ENCODE results near the gene ALPK3. TPM values are rescaled to one million over a fixed set of nuclear protein-coding genes. Genes with fewer than 3 reads are reported as not detected.

ALPK3 gene
- total RNA-seq, 1 experiment from 2014 or later = 2.0 TPM

- POLR2A ChIA-PET = no interaction called here
- no peaks in the 10 kb centered on the region for H3K36me3 ChIP-seq (ENCODE audit: control insufficient read depth in 1 of 2, insufficient read depth in 2 of 2, low read length in 2 of 2)
- H3K4me1 ChIP-seq (ENCODE audit: control insufficient read depth in 1 of 2, insufficient read depth in 2 of 2, low read length in 2 of 2) = peaks cover 0 to 10% of the 10 kb centered on the region in 2 experiments; a peak in 1 of 4 replicates
- ATAC-seq (no peak), DNase-seq (ENCODE audit: low read depth, low spot score) (no peak)
- no peaks in the 10 kb centered on the region for H3K27me3 ChIP-seq (ENCODE audit: insufficient read depth, low read length)
- H2AFZ ChIP-seq (ENCODE audit: low read depth, low read length, poor library complexity, severe bottlenecking) = no peak overlapping the region
- H3K9me2 ChIP-seq (ENCODE audit: insufficient read depth) = no peaks in the 10 kb centered on the region
- TF ChIP-seq, protein P1, sequence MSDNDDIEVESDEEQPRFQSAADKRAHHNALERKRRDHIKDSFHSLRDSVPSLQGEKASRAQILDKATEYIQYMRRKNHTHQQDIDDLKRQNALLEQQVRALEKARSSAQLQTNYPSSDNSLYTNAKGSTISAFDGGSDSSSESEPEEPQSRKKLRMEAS (IDR thresholded peaks at IDR 0.05) = no peak
- TF ChIP-seq CBX3 (IDR thresholded peaks at IDR 0.05; ENCODE audit: low read depth) (no peak), SRF (IDR thresholded peaks at IDR 0.05; ENCODE audit: low read depth) (no peak), CEBPB (IDR thresholded peaks at IDR 0.05; ENCODE audit: low read depth) (no peak), POLR2AphosphoS5 (IDR thresholded peaks at IDR 0.05; ENCODE audit: low read depth, low read length) (no peak), YY1 (IDR thresholded peaks at IDR 0.05; ENCODE audit: extremely low read depth, insufficient replicate concordance, low read depth, low read length) (no peak), SIN3A (IDR thresholded peaks at IDR 0.05; ENCODE audit: low read depth) (no peak), EZH2phosphoT487 (IDR thresholded peaks at IDR 0.05; ENCODE audit: borderline replicate concordance) (no peak), RAD21 (IDR thresholded peaks at IDR 0.05; ENCODE audit: low read depth) (no peak), SP1 (IDR thresholded peaks at IDR 0.05; ENCODE audit: low read depth) (no peak), POLR2A (IDR thresholded peaks at IDR 0.05; ENCODE audit: borderline replicate concordance, extremely low read depth, insufficient read depth, insufficient read length) (no peak), ZFX (IDR thresholded peaks at IDR 0.05) (no peak), EGR1 (IDR thresholded peaks at IDR 0.05; ENCODE audit: low read depth) (no peak)
- TF ChIP-seq, protein P2, sequence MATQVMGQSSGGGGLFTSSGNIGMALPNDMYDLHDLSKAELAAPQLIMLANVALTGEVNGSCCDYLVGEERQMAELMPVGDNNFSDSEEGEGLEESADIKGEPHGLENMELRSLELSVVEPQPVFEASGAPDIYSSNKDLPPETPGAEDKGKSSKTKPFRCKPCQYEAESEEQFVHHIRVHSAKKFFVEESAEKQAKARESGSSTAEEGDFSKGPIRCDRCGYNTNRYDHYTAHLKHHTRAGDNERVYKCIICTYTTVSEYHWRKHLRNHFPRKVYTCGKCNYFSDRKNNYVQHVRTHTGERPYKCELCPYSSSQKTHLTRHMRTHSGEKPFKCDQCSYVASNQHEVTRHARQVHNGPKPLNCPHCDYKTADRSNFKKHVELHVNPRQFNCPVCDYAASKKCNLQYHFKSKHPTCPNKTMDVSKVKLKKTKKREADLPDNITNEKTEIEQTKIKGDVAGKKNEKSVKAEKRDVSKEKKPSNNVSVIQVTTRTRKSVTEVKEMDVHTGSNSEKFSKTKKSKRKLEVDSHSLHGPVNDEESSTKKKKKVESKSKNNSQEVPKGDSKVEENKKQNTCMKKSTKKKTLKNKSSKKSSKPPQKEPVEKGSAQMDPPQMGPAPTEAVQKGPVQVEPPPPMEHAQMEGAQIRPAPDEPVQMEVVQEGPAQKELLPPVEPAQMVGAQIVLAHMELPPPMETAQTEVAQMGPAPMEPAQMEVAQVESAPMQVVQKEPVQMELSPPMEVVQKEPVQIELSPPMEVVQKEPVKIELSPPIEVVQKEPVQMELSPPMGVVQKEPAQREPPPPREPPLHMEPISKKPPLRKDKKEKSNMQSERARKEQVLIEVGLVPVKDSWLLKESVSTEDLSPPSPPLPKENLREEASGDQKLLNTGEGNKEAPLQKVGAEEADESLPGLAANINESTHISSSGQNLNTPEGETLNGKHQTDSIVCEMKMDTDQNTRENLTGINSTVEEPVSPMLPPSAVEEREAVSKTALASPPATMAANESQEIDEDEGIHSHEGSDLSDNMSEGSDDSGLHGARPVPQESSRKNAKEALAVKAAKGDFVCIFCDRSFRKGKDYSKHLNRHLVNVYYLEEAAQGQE (IDR thresholded peaks at IDR 0.05; ENCODE audit: low read depth) = no peak
- TF ChIP-seq, protein P3, sequence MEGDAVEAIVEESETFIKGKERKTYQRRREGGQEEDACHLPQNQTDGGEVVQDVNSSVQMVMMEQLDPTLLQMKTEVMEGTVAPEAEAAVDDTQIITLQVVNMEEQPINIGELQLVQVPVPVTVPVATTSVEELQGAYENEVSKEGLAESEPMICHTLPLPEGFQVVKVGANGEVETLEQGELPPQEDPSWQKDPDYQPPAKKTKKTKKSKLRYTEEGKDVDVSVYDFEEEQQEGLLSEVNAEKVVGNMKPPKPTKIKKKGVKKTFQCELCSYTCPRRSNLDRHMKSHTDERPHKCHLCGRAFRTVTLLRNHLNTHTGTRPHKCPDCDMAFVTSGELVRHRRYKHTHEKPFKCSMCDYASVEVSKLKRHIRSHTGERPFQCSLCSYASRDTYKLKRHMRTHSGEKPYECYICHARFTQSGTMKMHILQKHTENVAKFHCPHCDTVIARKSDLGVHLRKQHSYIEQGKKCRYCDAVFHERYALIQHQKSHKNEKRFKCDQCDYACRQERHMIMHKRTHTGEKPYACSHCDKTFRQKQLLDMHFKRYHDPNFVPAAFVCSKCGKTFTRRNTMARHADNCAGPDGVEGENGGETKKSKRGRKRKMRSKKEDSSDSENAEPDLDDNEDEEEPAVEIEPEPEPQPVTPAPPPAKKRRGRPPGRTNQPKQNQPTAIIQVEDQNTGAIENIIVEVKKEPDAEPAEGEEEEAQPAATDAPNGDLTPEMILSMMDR (IDR thresholded peaks at IDR 0.05 in 2 of 3, conservative IDR thresholded peaks at IDR 0.05 in 1 of 3; ENCODE audit: borderline replicate concordance in 1 of 3, insufficient read depth in 1 of 3, low read depth in 2 of 3, low read length in 2 of 3) = no peak
- H3K9ac ChIP-seq (ENCODE audit: low read length) = no peak overlapping the region
- intact Hi-C loops (cut with micrococcal nuclease) = no loop called here
- no peaks in the 10 kb centered on the region for H3K79me2 ChIP-seq (ENCODE audit: insufficient read depth, low read length)
- no peaks in the 10 kb centered on the region for H4K20me1 ChIP-seq (ENCODE audit: insufficient read depth)
- H3K4me2 ChIP-seq (ENCODE audit: low read length) = no peak overlapping the region
- no peak overlapping the region for H3K4me3 ChIP-seq (replicated peaks in 1 of 2; ENCODE audit: low read depth in 1 of 2, low read length in 2 of 2)
- CTCF ChIA-PET = no interaction called here
- H3K27ac ChIP-seq (ENCODE audit: low read depth, low read length) = no peak overlapping the region
- H3K9me3 ChIP-seq (ENCODE audit: control insufficient read depth in 1 of 2, insufficient read depth in 1 of 2, low read depth in 1 of 2, low read length in 2 of 2) = no peaks in the 10 kb centered on the region
- RAD21 ChIA-PET (ENCODE audit: low non-redundant PET in 1 of 2, low total read pairs in 2 of 2, uncharacterized antibody in 2 of 2, unreplicated experiment in 2 of 2) = no interaction called here
- no TSS peak for BruUV-seq (replicated peaks)
Observed at GRCh38 chr15:84898761-84899160, 81.6 kb downstream of the ALPK3 start.
